SK-MEL-5 (cell line): ENCODE data around the gene CRIP3. TPM values are rescaled to one million over a fixed set of nuclear protein-coding genes. Genes with fewer than 3 reads are reported as not detected.
A peak's percentile ranks its signal among the peaks of the same experiment; 100 is the strongest.

Experiments used
- DNase-seq: peaks from one replicate; pipeline ENCODE4 v3.0.0-alpha.2; 2016; ENCODE audit warnings: low read depth, low spot score
- in situ Hi-C: cut with HindIII; loops from 2 replicates; pipeline ENCODE4 v1.10.0; 2016; ENCODE audit warnings: low sequenced_read_pairs, high pct_unique_total_duplicates, low pct_unique_long_range_greater_than_20kb
- total RNA-seq: library from RNA; depleted of rRNA; stranded (reverse); fragments of >200 nt; shearing (Covaris generic); gene quantifications from 2 replicates; pipeline ENCODE4 v1.2.3, GENCODE V29; 2014

CRIP3 gene
- total RNA-seq, 1 experiment from 2014 or later = not detected

GRCh38 chr6:43282060-43282459 lies 26.6 kb downstream of the CRIP3 start:
- no peak for DNase-seq
- in situ Hi-C loops = no loop called here

- DNase-seq = no peak
These were observed 28.4 kb downstream of the CRIP3 start for GRCh38 chr6:43280234-43280633.

GRCh38 chr6:43278524-43279078 lies 30.0 kb downstream of the CRIP3 start:
- in situ Hi-C loops = no loop called here
- no peak for DNase-seq

More at GRCh38 chr6:43280234-43280633, 28.4 kb downstream of the CRIP3 start:
- in situ Hi-C loops = no loop called here

GRCh38 chr6:43277643-43278523 lies 30.7 kb downstream of the CRIP3 start:
- in situ Hi-C loops = no loop called here
- no peak for DNase-seq

- in situ Hi-C loops = no loop called here
- DNase-seq = no peak
These were observed 31.4 kb downstream of the CRIP3 start for GRCh38 chr6:43277306-43277642.

DNA sequence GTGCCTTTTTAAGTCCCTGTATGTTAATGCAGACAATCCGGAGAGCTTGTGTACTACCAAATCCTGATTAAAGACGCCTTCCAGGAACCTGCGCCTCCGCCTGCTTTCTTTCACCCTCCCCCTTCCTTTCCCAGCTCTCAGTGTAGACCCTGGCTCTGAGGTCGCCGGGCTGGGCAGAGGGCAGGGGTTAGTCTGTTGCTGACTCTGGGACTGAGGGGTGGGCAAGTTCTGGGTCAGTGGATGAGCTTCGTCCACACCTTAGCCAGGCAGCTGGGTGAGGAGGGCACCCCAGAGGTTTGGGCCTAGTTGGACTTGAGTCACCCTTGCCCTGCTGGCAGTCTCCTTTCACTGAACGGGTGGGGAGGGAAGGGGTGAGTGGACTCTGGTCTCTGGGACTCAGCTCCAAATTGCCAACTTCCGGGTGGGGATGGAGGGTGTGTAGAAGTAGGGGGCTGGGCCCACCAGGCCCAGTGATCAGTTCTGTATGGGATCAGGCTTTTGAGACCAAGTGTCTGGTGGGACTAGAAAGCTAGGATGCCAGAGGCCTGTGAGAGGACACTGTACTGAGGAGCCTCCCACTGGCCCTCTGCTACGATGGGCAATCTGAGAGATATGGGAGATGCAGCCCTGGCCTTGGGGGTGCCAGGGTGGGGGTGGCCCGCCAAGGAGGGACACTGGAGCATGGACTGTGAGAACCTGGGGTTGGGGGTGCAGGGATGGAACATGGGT lies 31.9 kb downstream of the CRIP3 start:
- in situ Hi-C loops = no loop called here

DNA sequence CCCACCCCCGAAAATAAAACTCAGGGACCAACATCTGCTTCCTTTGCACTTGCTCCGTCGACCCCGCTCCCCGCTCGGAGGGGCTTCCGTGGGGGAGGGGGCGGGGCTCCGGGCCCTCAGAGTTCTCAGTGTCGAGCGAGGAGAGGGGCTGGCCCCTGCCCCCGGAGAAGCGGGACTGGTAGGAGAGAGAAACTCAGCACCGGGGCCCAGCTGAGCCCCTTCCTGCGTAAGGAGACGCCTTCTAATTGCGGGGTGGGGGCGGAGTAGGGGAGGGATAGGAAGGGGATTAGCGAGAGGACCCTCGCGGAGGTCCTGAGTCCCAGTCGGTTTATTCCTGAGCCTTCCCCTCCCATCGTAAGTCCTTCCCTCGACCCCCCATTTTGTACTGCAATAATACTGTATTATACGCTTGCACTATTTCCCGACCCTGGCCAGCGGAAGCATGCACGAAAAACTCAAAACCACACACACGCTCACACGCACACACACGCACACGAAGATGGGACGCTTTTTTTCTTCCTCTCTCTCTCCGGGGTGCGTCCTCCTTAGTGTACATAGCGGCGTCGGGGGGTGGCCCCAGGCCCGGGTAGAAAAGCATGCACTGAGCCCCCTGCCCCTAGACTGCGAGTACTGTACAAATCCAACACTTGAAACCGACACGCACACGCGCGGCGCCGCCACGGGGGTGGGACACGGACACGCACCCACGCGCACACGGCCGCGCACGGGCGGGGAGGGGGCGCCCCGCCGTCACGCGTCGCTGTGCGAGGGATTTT lies 32.6 kb downstream of the CRIP3 start:
- DNase-seq = no peak
- in situ Hi-C loops = no loop called here

More for the DNA sequence above, 31.9 kb downstream of the CRIP3 start:
- DNase-seq = no peak

- DNase-seq = no peak
- in situ Hi-C loops = no loop called here
These were observed 33.6 kb downstream of the CRIP3 start for GRCh38 chr6:43274916-43275597.

DNA sequence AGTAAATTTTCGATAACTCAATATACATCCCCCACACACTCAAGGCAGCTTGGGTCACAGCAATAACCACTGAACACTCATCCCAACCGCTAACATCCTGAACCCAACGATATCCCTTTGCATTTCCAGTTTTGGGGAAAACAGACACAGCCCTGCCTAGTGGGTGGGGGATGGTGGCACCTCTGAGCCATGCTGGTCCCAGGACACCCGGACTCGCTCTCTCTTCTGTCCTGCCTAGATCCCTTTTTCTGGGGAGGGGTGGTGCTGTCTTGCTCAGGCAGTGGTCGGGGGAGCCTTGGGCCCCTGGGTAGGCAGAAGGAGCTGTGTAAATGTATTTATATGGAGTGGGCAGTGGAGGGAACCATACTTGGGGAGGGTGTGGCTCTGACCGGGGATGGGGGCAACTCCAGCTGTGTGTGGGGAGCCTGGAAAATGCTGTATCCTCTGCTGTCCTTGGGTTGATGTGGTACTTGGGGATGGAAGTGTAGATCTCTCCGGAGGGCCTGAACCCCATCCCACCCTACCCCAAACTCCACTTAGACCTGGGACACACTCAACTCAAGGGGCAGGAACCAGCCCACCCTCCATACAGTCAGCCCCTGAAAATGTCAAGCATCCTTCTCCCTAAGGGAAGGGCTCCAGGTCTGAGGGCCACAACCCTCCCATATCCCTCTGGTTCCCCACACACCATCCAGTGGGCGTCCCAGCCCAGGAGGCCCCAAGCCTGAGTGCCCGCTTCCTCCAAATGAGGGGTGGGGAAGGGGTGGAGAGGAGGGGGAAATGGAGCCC lies 34.3 kb downstream of the CRIP3 start:
- in situ Hi-C loops = no loop called here
- DNase-seq = no peak

DNA sequence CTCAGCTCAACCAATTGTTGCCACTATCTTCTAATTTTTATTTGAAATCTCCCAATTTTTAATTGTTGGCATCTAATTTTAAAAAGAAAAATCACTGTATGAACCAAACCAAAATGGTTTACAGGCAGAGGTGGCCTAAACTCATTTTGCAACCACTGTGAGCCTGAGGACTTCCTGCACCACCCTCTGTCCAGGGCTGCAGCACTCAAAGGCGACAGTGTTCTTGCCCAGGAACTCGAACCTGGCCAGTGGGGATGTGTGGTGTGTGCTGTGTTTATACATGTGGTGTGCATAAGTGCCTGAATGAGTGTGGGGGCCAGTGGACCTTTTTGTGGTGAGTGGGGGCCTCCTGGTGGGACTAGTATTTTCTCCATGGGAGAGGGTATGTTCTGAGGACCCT lies 34.9 kb downstream of the CRIP3 start:
- in situ Hi-C loops = no loop called here
- peak; percentile 36 for DNase-seq

DNA sequence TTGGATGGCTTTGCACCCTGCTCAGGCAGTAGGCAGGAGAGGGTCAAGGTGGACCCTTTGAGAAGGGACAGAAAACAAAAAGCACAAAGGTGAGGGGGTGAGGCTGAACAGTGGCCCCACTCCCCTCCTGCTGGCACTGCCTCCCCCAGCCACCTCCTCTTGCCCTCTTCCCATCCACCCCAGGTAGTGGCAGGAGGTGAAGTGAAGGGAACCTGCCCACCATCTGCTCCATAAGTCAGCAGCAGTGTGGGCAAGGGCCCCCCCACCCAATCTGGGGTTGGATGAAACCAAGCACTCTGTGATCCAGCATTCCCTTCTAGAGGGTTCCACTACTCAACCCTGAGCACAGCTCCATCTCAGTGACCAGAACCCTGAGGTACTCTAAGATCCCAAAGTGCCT lies 36.7 kb downstream of the CRIP3 start:
- in situ Hi-C loops = no loop called here
- DNase-seq = no peak

DNA sequence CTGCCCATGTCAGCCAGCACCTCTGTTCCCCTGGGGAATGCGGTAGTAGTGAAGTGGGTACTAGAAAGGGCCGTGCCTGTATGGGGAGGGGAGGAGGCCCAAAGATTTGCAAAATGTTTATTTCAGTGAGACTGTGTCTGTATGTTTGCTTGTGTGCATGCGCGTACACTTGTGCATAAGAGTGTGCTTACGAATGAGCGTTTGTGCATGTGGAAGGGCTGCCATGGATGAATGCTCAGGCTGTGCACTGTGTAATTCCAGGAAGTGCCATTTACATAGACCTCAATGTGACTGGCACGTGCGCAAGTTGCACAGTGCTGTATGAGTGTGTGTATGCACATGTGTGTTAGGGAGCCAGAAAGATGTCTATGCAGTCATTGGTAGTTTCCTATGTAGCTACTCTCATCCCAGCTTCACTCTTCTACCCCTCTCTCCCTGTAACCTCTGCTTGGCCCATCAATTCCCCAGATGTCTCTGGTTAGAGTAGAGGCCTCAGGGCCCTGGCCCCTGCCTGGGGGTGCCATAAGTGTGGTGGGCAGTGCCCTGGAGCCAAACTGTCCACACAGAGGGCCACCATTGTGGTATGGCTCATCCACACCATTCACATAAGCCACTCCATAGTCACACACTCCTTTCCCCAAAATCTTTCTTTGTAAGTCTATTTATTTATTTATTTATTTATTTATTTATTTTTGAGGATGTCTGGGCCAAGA lies 37.4 kb downstream of the CRIP3 start:
- in situ Hi-C loops = no loop called here
- DNase-seq = no peak

DNA sequence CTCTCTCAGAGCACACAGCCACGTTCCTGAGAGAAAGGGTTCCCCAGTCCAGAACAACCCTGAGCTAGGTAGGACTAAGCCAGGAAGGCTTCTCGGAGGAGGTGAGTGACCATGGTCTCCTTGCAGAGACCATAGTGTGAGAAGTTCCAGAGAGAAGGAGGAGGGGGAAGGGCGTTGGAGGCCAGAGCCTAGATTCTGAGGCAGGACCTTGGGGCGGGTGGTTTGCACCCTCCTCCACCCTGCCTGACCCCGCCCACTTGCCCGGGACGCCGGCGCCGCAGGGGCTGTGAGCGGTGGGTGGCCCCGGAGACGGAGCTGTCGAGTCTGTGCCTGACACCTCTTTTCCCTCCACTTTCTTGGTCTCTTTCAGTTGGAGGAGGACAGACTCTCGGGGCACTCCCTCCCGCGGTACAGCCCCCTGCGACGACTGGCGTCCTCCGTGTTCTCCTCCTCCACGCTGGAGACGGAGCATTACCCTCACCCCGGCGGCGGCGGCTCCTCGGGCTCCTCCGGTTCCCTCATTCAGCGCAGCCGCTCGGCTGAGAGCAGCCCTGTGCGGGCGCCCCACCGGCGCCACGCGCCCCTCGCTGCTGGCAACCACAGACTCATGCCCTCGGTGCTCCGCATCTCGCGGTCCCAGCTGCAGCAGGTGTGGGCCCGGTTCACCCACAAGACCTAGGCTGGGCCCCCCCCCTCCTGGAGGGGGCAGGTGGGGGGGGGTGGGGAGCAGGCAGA lies 39.2 kb downstream of the CRIP3 start:
- no peak for DNase-seq
- in situ Hi-C loops = no loop called here

DNA sequence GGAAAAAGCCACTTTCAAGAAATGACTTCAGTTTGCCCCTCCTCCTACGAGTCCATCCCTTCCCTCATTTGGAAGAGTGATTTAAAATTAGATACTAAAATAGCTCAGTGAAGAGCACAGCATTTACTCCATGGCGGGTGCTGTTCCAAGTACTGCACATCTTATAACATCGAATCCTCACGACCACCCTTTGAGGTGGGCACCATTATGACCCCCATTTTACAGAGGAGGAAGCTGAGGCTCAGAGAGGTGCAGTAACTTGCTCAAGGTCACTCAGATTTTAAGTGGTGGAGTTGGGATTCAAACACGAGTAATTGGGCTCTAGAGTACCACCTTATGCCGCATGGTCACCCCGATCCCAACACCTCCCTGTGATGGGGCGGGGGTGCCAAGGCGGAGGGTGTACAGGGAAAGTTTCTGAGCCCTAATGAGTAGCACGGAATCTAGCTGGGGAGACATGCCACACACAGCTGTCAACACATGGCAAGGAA lies 39.8 kb downstream of the CRIP3 start:
- DNase-seq = no peak
- in situ Hi-C loops = no loop called here

GRCh38 chr6:43268355-43268700 lies 40.3 kb downstream of the CRIP3 start:
- no peak for DNase-seq
- in situ Hi-C loops = no loop called here
